Measurements from ENCODE around the gene FASN.

Gene FASN

GRCh38 chr17:82118168-82118814, 20.3 kb upstream of the FASN start:
- DNase-seq = no peak

GRCh38 chr17:82117139-82118090, 19.4 kb upstream of the FASN start:
- no peak for DNase-seq

GRCh38 chr17:82116246-82116645, 18.2 kb upstream of the FASN start:
- DNase-seq = no peak

- DNase-seq = no peak
These were observed 16.8 kb upstream of the FASN start for GRCh38 chr17:82114872-82115271.

- no peak for DNase-seq
These were observed 16.4 kb upstream of the FASN start for GRCh38 chr17:82114447-82114846.

GRCh38 chr17:82113941-82114340, 15.9 kb upstream of the FASN start:
- DNase-seq = no peak

GRCh38 chr17:82113422-82113821, 15.4 kb upstream of the FASN start:
- DNase-seq = no peak

GRCh38 chr17:82112914-82113311, 14.9 kb upstream of the FASN start:
- DNase-seq = no peak

GRCh38 chr17:82112181-82112913, 14.3 kb upstream of the FASN start:
- no peak for DNase-seq

- no peak for DNase-seq
These were observed 12.3 kb upstream of the FASN start for GRCh38 chr17:82110298-82110697.

GRCh38 chr17:82108961-82109475, 11.0 kb upstream of the FASN start:
- no peak for DNase-seq

- no peak for DNase-seq
These were observed 10.5 kb upstream of the FASN start for GRCh38 chr17:82108496-82108945.

GRCh38 chr17:82108038-82108437, 10.0 kb upstream of the FASN start:
- DNase-seq = no peak

- no peak for DNase-seq
These were observed 9.4 kb upstream of the FASN start for GRCh38 chr17:82107341-82107860.

- DNase-seq = peak in 13 of 56 donors; percentile 25 to 64 (median 42)
These were observed 8.8 kb upstream of the FASN start for GRCh38 chr17:82106688-82107305.

GRCh38 chr17:82105882-82106687, 8.0 kb upstream of the FASN start:
- peak in 4 of 56 donors; percentile 24 to 53 (median 40) for DNase-seq

GRCh38 chr17:82105417-82105881, 7.4 kb upstream of the FASN start:
- no peak for DNase-seq

GRCh38 chr17:82104797-82105416, 6.9 kb upstream of the FASN start:
- DNase-seq = no peak
